ENCODE results near the gene PRKCG.

The PRKCG gene

DNA sequence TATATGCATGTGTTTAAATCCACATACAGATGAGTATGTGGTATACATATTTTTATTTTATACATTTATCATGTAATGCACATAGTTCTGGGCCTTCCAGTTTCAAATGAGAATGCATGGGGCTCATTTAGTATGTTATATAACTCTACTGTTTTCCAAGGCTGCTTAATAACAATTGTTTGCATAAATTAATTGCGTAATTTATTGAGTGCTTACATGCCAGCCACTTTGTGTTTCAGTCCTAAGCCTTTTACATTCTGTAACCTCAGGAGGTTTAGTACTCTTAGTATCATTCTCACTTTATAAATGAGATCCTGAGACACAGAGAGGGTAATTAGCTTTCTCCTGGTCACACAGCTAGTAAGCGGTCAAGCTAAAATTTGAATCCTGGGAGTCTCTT is 64.0 kb downstream of the PRKCG start:
- TF ChIP-seq USF1 (IDR thresholded peaks at IDR 0.05), result no peak

GRCh38 chr19:53947624-53948023 is 65.6 kb downstream of the PRKCG start:
- no peak for TF ChIP-seq EGR1 (IDR thresholded peaks at IDR 0.05)
- TF ChIP-seq, protein P1, sequence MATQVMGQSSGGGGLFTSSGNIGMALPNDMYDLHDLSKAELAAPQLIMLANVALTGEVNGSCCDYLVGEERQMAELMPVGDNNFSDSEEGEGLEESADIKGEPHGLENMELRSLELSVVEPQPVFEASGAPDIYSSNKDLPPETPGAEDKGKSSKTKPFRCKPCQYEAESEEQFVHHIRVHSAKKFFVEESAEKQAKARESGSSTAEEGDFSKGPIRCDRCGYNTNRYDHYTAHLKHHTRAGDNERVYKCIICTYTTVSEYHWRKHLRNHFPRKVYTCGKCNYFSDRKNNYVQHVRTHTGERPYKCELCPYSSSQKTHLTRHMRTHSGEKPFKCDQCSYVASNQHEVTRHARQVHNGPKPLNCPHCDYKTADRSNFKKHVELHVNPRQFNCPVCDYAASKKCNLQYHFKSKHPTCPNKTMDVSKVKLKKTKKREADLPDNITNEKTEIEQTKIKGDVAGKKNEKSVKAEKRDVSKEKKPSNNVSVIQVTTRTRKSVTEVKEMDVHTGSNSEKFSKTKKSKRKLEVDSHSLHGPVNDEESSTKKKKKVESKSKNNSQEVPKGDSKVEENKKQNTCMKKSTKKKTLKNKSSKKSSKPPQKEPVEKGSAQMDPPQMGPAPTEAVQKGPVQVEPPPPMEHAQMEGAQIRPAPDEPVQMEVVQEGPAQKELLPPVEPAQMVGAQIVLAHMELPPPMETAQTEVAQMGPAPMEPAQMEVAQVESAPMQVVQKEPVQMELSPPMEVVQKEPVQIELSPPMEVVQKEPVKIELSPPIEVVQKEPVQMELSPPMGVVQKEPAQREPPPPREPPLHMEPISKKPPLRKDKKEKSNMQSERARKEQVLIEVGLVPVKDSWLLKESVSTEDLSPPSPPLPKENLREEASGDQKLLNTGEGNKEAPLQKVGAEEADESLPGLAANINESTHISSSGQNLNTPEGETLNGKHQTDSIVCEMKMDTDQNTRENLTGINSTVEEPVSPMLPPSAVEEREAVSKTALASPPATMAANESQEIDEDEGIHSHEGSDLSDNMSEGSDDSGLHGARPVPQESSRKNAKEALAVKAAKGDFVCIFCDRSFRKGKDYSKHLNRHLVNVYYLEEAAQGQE (IDR thresholded peaks at IDR 0.05; ENCODE audit: low read depth), result no peak

GRCh38 chr19:53951436-53951835 is 69.4 kb downstream of the PRKCG start:
- TF ChIP-seq YY1 (IDR thresholded peaks at IDR 0.05; ENCODE audit: low read depth), result no peak
- no peak for TF ChIP-seq CEBPB (IDR thresholded peaks at IDR 0.05)
- TF ChIP-seq, protein P1 (IDR thresholded peaks at IDR 0.05; ENCODE audit: low read depth), result no peak
- TF ChIP-seq CREB1 (IDR thresholded peaks at IDR 0.05; ENCODE audit: low read depth), result no peak
- no peak for TF ChIP-seq USF1 (IDR thresholded peaks at IDR 0.05)
- TF ChIP-seq ZBTB7A (IDR thresholded peaks at IDR 0.05; ENCODE audit: low read depth), result no peak

GRCh38 chr19:53951947-53952346 is 70.0 kb downstream of the PRKCG start:
- TF ChIP-seq FOXM1 (IDR thresholded peaks at IDR 0.05; ENCODE audit: borderline replicate concordance, low read depth) (no peak), NFIC (IDR thresholded peaks at IDR 0.05) (no peak), CEBPB (IDR thresholded peaks at IDR 0.05) (no peak), USF1 (IDR thresholded peaks at IDR 0.05) (no peak), YY1 (IDR thresholded peaks at IDR 0.05; ENCODE audit: low read depth) (no peak), TAF1 (IDR thresholded peaks at IDR 0.05; ENCODE audit: low read depth) (no peak)
- TF ChIP-seq, protein P2, sequence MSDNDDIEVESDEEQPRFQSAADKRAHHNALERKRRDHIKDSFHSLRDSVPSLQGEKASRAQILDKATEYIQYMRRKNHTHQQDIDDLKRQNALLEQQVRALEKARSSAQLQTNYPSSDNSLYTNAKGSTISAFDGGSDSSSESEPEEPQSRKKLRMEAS (IDR thresholded peaks at IDR 0.05), result no peak

DNA sequence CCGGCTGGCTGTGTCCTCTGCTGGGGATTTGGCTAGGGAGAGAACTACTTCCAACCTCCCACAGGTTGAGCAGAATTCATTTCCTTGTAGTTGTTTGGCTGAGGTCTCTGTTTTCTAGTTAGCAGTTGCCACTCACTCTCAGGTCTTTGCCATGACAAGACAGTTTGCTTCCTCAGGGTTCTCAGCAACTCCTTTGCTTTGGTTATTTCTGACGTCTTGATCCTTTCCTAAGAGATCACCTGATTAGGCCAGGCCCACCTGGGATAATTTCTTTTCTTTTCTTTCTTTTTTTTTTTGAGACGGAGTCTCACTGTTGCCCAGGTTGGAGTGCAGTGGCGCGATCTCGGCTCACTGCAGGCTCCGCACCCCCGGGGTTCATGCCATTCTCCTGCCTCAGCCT is 71.4 kb downstream of the PRKCG start:
- TF ChIP-seq YY1 (IDR thresholded peaks at IDR 0.05; ENCODE audit: low read depth) (no peak), CEBPB (IDR thresholded peaks at IDR 0.05) (no peak), RAD21 (IDR thresholded peaks at IDR 0.05; ENCODE audit: low read depth) (no peak), ZBTB7A (IDR thresholded peaks at IDR 0.05; ENCODE audit: low read depth) (no peak), NFIC (IDR thresholded peaks at IDR 0.05) (no peak), TEAD4 (IDR thresholded peaks at IDR 0.05) (no peak), EGR1 (IDR thresholded peaks at IDR 0.05) (no peak), EP300 (IDR thresholded peaks at IDR 0.05; ENCODE audit: borderline replicate concordance) (no peak), CREB1 (IDR thresholded peaks at IDR 0.05; ENCODE audit: low read depth) (no peak), USF1 (IDR thresholded peaks at IDR 0.05) (no peak), TCF12 (IDR thresholded peaks at IDR 0.05; ENCODE audit: low read depth) (no peak), FOXM1 (IDR thresholded peaks at IDR 0.05; ENCODE audit: borderline replicate concordance, low read depth) (no peak), TAF1 (IDR thresholded peaks at IDR 0.05; ENCODE audit: low read depth) (no peak)
- TF ChIP-seq, protein P2 (IDR thresholded peaks at IDR 0.05), result no peak
- TF ChIP-seq, protein P1 (IDR thresholded peaks at IDR 0.05; ENCODE audit: low read depth), result no peak

All from Ishikawa (cell line).